HG03378 (cell line): ENCODE data around the gene DCAF4.

Experiments
- ATAC-seq: cut with Tn5 transposase; IDR thresholded peaks from one replicate; pipeline ENCODE4 v1.9.1; 2021; ENCODE audit warnings: mild to moderate bottlenecking, moderate library complexity; ENCODE audit not compliant: unreplicated experiment

DCAF4 gene

DNA sequence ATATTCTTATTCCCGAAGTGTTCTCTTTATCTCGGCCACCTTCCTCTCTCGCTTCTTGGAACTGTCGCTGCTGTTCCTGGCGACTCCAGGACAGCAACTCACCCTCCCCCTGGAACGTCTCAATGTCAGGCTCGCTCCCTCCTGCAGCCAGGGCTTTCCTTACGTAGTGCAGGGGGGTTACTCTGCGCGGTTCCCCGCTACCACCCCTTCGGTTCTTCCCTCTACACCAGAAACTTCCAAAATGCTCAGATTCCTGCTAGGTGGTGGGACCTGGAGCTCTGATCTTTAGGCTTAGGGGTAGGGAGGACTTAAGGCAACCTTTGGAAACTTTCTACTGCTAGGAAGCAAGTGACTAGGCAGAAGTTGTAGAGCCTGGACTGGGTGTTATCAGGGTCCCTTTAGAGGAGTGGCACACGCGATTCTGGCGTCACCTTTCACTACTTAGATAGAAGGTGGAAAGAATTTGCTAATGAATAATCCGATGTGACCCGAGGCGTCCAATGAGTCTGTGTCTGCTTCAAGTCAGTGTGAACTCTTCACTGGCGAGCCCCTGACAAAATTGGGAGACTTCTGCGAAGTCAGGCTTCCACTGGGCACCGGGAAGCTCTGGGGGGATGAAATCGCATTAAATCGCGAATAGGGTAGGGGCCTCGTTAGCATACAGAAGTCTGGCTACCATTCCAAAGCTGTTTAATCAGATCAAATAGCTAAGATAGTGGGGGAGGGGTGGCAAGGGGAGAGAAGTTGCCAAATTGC lies 31.5 kb upstream of the DCAF4 start:
- no peak for ATAC-seq

DNA sequence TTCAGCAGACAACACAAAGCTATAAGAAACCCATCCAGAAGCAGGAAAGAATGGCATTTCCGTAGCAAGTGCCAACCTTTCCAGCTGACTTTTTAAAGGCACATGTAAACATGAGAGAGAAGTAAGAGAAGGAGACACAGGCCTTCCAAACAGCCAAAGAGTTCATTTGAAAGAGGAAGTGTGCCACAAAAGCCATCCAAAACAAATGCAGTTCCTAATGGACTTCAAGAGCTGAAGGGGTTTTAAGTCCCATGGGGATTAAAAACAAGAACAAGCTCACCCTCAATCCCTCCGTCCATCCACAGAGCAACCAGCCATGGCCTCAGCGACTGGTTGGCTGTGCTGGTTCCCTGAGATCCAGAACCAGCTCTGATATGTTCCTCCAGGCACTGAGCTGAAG lies 27.8 kb upstream of the DCAF4 start:
- ATAC-seq: no peak

DNA sequence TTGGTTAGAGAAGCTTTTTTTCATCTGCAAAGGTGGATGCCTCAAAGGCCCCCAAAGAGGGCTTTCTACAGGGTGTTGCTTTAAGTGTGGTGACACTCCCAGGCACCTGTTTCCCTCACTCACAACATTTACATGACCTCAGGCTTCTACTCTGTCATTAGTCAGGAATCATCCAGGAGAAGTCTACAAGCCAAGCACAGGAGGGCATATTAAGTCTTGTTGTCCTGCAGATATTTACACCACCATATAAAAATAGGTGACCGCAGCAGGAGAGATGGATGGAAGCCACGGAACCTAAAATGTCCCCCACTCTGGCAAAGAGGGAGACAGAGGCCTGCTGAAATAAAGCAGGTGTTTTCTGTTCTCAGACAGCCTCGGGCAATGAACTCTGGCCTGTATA lies 24.9 kb upstream of the DCAF4 start:
- ATAC-seq: no peak

DNA sequence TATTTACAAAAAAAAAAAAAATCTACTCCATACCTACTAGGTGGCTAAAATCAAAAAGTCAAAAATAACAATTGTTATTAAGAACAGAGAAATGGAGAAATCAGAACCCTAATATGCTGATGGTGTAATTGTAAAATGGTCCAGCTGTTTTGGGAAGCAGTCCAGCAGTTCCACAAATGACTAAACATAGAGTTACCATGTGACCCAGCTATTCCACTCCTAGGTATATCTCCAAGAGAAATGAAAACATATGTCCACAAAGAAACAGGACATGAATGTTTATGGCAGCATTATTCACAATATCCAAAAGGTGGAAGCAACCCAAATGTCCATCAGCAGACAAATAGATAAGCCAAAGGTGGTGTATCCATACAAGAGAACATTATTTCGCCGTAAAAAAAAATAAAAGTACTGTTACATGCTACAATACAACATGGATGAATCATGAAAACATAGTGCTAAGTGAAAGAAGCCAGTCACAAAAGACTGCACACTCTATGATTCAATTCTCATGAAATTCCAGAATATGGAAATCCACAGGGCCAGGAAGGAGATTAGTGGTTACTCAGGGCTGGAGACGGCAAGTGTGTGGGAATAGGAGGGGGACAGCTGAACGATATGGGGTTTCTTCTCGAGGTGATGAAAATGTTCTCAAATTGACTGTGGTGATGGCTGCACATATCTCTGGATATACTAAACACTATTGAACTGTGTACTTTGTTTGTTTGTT lies 23.3 kb upstream of the DCAF4 start:
- no peak for ATAC-seq

DNA sequence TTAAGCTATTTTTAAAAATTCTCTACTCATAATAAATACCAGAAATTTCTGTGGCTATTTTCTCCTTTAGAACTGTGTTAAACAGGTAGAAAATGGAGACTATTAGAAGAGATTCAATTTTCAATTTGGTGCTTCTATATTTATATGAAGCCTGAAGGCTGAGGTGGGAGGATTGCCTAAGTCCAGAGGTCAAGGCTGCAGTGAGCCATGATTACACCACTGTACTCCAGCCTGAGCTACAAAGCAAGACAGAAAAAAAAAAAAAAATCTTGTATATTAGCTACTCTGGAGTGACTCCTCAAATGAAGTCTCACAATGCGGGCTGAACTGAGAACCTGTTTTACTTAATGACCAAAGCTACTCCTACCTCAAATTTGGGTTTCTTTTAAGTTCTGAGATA lies 22.5 kb upstream of the DCAF4 start:
- ATAC-seq: no peak

DNA sequence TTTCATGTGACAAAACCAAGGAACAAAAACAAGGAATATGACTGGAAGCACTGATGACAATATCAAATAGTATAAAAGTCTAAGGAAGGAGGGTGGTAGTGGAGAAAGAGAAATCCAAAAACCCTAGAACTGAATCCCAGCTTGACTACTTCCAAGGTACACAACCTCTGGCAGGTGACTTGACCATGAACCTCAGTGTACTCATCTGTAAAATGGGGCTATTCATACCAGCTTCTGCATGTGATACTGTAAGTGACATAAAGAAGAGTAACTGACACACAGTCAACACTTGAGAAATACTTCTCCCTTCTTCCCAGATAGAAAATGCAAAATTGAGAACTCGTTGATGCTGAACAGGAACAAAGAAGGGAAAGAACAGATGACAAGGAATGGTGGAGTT lies 22.0 kb upstream of the DCAF4 start:
- no peak for ATAC-seq

DNA sequence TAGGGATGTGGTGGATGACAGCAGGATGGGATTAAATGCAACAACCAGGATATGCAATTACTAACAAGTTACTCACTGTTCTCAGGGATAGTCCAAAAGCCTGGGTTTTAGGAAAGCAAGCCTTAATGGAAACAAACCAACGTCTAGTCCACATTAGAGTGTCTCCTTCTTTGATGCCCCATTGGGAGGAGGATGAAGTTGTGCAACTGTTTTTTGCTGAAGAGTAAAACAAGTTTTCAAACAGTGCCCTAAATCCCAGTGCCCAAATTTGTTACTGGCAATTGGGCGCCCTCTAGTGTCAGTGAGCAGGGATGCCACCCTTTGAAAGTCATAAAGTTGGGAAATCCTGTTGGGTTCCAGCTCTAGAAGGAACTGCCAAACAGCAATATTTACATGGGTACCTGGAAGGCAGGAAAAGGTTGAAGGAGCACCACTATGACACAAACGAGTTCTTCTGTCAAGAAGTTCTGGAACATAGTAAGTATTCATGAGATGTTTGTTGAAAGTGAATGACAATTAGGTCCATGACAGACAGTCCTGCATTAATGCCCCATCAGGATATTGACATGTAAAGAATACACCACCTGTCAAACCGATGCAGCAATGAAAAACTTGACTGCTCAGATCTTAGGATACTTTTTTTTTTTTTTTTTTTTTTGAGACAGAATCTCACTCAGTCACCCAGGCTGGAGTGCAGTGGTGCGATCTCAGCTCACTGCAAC lies 21.3 kb upstream of the DCAF4 start:
- no peak for ATAC-seq

DNA sequence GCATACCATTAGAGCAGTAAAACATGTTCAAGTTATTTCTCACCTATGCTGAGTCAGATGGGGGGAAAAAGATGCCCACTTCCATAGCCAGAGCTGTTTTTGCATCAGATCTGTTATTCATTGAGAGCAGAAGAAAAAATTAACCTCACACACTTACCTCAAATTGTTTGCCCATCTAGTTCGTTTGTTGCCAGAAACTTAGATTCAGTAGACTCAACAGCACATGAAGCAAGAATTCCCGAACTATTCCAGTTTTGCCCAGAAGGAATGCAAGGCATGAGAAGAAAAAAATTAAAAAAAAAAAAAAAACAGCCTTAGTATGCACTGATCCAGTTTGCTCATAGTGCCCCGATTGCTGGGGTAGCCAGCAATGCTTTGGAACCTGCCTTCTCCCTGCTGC lies 19.9 kb upstream of the DCAF4 start:
- ATAC-seq: no peak

DNA sequence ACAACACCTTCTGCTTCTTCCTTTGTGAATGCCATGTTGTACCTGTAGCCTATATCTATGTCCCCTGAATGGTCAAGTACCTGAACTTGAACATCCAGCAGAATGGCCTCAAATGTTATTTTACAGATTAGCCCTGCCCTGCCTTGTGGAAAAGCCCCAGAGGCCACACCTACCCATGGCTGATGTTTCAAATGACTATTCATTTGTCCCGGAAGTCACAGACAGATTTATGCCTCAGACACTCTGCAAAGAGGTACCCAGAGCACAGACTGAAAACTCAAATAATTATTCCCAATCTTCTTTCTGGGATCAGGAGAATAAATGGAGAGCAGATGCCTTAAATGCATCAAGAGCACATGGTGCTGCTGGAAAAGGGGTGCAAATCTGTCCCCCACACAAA lies 19.4 kb upstream of the DCAF4 start:
- no peak for ATAC-seq

DNA sequence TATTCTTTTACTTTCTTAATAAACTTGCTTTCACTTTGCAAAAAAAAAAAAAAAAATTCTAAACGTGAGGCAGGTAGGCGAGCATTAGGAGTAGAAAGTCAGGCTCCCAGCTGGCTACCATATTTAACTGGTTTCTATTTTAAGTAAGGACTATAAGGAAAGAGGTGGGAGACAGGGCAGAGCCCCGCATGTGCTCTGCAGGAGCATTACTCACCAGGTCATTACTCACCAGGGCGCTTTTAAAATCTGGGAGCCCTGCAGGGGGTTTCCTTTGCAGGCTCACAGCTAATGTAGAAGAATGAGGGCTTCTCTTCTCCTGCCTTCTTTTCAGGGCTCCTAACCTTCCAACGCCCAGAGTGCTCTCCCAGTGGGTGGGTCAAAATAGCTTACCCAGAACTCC lies 18.4 kb upstream of the DCAF4 start:
- no peak for ATAC-seq

DNA sequence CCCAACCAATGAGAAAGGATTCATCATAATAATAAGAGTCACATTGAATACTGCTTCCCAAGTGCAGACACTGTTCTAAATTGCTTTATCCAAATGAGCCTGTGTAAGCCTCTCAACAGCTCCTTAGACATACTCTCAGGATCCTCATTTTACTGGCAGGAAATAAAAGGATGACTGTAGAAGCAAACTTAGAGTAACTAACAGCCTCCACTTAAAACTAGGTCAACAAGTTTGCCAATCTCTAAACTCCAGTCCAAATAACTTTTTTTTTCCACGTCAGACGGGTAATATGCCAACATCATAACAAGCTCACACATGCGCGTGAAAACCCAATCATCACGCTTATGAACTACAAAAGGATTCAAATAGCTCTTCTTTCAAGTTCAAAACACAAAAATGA lies 17.1 kb upstream of the DCAF4 start:
- no peak for ATAC-seq

DNA sequence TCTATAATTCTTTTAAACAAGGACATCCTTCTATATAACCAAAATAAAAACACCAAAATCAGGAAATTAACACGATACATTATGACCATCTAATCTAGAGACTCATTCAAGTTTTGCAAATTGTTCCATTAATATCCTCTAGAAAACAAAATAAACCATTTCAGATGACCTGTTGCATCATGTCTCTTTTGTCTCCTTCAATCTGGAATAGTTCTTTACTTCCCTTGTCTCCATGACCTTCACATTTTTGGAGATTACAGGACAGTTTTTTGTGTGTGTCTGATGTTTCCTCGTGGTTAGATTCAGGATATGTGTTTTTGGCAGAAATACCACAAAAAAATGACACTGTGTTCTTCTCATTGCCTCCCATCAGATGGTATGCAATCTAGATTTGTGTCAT lies 12.5 kb upstream of the DCAF4 start:
- ATAC-seq: no peak

DNA sequence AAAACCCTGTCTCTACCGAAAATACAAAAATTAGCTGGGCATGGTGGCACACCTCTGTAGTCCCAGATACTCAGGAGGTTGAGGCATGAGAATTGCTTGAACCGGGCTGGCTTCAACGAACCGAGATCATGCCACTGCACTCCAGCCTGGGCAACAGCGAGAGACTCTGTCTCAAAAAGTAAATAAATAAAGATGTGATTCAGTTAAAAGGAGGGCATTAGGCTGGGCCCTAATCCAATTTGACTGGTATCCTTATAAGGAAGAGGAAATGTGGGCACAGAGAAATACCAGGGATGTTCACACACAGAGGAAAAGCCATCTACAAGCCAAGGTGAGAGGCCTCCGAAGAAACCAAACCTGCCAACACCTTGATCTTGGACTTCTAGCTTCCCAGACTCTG lies 10.1 kb upstream of the DCAF4 start:
- no peak for ATAC-seq

DNA sequence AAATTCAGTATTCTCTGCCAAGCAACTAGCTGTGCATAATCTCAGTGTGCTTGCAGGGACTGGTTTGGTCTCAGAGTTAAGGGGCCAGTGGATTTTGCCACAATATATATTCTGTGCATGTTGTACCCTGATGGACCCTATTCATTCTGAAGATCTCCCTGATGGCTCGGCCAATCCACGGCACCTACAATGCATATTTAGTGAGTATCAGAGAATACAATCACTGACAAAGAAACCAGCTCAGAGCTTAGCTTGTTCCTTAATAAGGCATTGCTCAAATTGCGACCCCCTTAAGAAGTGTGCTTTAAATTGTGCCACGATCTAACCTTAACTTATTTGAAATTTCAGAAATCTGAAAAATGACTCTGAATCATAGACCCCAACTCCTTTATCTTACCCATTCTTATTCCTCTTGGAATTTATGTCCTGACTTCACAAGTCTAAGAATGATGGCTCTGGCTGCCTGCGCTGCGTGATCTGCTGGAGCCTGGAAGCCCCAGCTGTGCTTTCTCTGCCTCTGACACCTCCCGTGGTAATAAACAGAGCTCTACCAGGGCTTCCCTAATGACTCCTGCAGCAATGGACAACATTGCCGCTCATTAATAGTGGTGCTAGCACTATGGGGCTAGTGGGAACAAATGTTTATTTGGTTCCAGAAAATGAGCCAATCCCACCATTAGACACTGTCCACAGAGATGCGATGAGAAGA lies 9.0 kb upstream of the DCAF4 start:
- ATAC-seq: no peak

DNA sequence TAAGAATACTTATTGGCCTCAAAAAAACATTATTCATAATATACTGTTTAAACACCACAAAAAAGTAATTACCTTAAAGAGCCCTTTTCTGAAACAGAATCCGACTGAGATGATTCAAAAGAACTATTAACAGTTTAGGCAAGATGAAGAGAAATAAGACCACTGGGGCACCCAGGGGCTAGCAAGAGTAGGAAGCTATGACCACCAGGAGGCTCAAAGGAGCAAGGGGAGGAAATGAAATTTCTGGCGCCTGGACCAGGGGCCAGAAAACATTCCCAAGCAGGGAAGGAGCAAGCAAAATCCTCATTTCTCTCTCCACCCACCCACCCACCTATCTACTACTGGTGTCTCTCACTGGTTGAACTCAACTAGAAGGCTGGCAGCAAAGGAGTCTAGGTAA lies 6.3 kb upstream of the DCAF4 start:
- ATAC-seq: no peak

DNA sequence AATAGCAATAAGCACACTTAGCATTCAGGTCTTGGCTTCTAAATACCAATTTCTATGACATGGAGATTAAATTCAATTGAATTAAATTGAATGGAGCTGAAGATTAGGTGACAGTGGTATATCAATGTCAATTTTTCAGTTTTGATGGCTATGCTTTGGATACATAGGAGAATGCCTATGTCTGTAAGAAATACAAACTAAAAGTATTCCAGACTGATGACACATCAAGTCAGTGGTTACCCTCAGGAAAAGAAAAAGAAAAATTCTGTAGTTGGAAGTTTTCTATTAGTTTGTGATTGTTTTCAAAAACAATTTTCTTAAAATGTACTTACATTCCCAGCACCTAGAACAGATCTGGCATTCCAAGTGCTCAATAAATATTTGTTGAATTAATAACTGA lies 4.9 kb upstream of the DCAF4 start:
- no peak for ATAC-seq

DNA sequence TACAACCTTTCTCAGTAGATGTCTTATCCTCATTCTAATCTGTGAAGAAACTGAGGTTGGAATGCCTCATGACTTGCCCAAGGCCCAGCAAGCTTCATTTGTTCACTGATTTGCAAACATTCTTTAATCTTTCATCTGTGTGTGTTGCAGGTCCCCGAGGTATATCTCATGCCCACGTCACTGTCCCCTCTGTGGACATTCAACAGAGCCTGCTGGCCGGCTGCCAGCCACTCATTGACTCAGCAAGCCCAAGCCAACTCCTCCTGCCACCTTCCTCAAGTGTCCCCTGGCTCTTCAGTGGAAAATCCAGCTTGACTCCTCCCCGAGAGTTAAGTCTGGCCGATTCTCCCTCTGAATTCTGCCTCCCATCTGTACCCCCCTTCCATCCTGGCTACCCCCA lies 1.9 kb upstream of the DCAF4 start:
- no peak for ATAC-seq

DNA sequence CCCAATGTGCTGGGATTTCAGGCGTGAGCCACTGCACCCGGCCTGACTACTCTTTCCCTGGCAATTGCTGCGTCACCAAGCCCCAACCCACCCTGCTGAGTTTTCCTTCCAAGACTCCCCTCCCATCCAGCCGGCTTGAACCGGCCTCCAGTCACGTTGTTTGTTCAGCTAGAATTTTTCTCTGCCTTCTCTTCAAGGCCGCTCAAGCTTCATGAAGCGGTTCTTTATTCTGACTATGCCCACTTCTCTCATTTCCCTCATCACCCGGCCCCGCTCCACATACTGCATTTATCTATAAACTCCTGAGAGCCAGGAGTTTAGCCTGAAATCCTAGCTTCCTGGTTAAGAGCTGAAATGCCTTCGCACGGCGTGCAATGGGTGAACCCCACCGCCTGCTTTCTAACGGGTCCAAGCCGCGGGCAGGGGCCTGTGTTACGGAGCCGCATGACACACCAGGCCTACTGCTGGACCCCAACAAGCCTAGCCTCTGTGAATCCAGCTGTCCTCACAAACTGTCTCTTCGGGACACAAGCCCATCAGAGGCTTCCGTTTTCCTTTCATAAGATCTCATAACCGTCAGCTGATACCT lies 999 bp upstream of the DCAF4 start:
- no peak for ATAC-seq

DNA sequence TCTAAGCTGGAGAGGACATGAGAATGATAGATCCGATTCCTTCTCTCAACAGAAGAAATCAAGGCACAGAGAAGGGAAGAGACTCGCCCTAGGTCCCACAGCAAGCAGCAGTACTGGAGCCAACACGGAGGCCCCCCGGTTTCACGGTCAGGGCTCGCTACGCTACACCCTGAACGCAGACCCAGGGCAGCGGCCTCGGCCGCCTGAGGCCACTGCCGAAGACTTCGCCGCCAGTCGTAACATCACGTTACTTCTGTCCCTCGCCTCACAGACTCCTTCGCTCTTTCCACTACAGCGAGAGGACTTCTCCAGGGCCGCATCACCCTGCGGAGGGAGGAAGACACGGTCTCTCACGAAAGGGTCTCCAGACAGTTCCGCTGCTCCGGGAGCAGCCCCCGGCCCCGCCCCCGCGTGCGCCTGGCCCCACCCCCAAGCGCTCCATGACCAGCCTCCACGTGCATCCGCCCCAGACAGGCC lies 411 bp upstream of the DCAF4 start:
- ATAC-seq: peak; percentile 17

DNA sequence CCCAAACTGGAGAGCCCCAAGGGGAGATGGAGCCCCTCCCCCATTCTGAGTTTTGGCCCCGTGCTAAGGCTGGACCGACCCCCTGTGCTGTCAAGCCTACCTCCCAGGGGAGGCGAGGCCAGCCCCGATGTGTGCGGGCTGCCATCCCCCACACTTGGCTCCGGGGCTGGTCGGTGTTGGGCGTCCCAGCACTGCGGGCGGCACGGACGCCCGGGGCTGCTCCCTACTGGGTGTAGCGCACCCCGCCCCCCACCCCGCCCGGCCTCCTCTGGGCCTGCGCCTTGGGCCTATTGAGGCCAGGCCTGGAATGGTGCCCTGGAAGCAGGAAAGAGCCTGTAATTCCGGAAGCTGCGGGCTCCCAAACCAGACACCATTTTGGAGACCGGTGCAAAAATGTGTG lies 2.6 kb downstream of the DCAF4 start:
- ATAC-seq: no peak
